ENCODE results near the gene PDE8B. TPM values are rescaled to one million over a fixed set of nuclear protein-coding genes. Genes with fewer than 3 reads are reported as not detected.

PDE8B gene
- total and polyA plus RNA-seq, 2 donors from 2014 or later = 3.7 to 4.5 TPM

DNA sequence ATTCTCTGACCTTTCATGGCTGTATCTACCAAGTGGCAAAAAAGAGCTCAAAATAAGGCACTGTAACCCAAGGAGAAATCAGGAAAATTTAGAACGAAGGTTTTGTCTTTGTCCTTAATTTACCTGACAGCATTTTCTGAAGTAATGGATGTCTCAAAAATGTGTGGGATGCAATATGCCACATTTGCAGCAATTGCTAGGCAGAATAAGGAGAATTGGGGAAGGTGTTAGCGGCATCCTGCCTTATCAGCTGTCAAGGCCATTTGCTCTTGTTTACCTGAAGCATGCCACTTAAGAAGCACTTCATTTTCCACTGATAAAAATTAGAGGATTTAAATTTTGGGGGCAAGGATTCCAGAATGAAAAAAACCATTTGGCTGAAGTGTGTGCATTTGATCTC lies 39.0 kb downstream of the PDE8B start:
- intact Hi-C loops (cut with DNase I) = no loop called here
- H3K27me3 ChIP-seq (ENCODE audit: control insufficient read depth, insufficient read depth, low read length) = no peaks in the 10 kb centered on the region
- no peak overlapping the region for H3K9ac ChIP-seq (ENCODE audit: low read length in 3 of 3)
- no peaks in the 10 kb centered on the region for H3K9me3 ChIP-seq (ENCODE audit: control insufficient read depth in 2 of 3, insufficient read depth in 1 of 3, low read length in 3 of 3)
- FAIRE-seq (no peak), DNase-seq (no peak)
- TF ChIP-seq, protein P1, sequence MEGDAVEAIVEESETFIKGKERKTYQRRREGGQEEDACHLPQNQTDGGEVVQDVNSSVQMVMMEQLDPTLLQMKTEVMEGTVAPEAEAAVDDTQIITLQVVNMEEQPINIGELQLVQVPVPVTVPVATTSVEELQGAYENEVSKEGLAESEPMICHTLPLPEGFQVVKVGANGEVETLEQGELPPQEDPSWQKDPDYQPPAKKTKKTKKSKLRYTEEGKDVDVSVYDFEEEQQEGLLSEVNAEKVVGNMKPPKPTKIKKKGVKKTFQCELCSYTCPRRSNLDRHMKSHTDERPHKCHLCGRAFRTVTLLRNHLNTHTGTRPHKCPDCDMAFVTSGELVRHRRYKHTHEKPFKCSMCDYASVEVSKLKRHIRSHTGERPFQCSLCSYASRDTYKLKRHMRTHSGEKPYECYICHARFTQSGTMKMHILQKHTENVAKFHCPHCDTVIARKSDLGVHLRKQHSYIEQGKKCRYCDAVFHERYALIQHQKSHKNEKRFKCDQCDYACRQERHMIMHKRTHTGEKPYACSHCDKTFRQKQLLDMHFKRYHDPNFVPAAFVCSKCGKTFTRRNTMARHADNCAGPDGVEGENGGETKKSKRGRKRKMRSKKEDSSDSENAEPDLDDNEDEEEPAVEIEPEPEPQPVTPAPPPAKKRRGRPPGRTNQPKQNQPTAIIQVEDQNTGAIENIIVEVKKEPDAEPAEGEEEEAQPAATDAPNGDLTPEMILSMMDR (IDR thresholded peaks at IDR 0.05; ENCODE audit: borderline replicate concordance, extremely low read depth, insufficient read depth) = no peak
- H3K4me3 ChIP-seq (ENCODE audit: low read length in 3 of 3) = no peak overlapping the region
- no peaks in the 10 kb centered on the region for H3K36me3 ChIP-seq (ENCODE audit: control insufficient read depth in 2 of 3, insufficient read depth in 3 of 3, low read length in 3 of 3)
- no peak overlapping the region for H3K27ac ChIP-seq (ENCODE audit: low read depth in 2 of 2, low read length in 2 of 2)
- no peaks in the 10 kb centered on the region for H3K4me1 ChIP-seq (ENCODE audit: control insufficient read depth in 2 of 3, insufficient read depth in 2 of 3, low read depth in 1 of 3, low read length in 3 of 3)

DNA sequence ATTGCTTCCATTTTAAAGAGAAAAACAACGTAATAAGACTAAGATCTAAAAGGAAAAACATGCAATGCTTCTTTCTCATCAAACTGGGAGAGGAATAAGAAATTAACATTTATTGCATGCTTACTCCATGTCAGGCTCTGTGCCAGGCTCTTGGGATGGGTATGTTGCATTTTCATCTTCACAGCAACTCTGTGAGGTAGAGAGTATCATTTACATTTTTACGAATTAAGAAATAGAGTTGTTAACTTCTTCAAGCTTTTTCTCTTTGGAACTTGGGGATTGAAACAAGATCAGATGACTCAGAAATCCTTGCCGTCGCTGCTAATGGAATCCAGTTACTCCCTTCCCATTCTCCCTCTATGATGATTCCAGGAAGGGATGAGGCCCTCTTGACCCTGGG lies 39.5 kb downstream of the PDE8B start:
- Histone ChIP-seq H3K27me3 (ENCODE audit: control insufficient read depth, insufficient read depth, low read length) (no peaks in the 10 kb centered on the region), H3K9ac (ENCODE audit: low read length in 3 of 3) (no peak overlapping the region), H3K9me3 (ENCODE audit: control insufficient read depth in 2 of 3, insufficient read depth in 1 of 3, low read length in 3 of 3) (no peaks in the 10 kb centered on the region), H3K36me3 (ENCODE audit: control insufficient read depth in 2 of 3, insufficient read depth in 3 of 3, low read length in 3 of 3) (no peaks in the 10 kb centered on the region), H3K27ac (ENCODE audit: low read depth in 2 of 2, low read length in 2 of 2) (no peak overlapping the region), H3K4me1 (ENCODE audit: control insufficient read depth in 2 of 3, insufficient read depth in 2 of 3, low read depth in 1 of 3, low read length in 3 of 3) (no peaks in the 10 kb centered on the region), H3K4me3 (ENCODE audit: low read length in 3 of 3) (no peak overlapping the region)
- DNase-seq (no peak), FAIRE-seq (no peak)
- intact Hi-C loops (cut with DNase I) = no loop called here
- TF ChIP-seq, protein P1 (IDR thresholded peaks at IDR 0.05; ENCODE audit: borderline replicate concordance, extremely low read depth, insufficient read depth) = no peak

DNA sequence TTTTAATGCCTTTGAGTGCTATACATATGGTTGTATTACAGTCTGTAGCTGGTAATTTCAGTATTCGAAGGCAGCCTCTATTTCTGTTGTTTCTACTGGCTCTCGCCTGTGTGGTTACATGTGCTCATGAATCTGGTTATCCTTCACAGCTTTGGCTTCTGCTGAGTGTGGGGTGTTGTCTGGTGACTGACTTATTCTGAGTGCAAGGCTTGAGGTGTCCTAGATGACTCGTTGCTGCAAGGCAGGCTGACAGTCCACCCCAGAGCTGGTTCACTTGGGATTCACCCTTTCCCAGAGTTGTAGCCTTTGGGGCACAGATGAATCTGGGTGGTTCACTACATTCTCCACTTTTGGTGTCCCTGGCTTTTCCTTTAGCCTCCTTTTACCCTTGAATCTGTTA lies 41.4 kb downstream of the PDE8B start:
- H3K27me3 ChIP-seq (ENCODE audit: control insufficient read depth, insufficient read depth, low read length) = no peaks in the 10 kb centered on the region

More for the DNA sequence above, 41.4 kb downstream of the PDE8B start:
- intact Hi-C loops (cut with DNase I) = no loop called here
- TF ChIP-seq, protein P1 (IDR thresholded peaks at IDR 0.05; ENCODE audit: borderline replicate concordance, extremely low read depth, insufficient read depth) = no peak
- Histone ChIP-seq H3K4me1 (ENCODE audit: control insufficient read depth in 2 of 3, insufficient read depth in 2 of 3, low read depth in 1 of 3, low read length in 3 of 3) (no peaks in the 10 kb centered on the region), H3K27ac (ENCODE audit: low read depth in 2 of 2, low read length in 2 of 2) (no peak overlapping the region), H3K9ac (ENCODE audit: low read length in 3 of 3) (no peak overlapping the region), H3K9me3 (ENCODE audit: control insufficient read depth in 2 of 3, insufficient read depth in 1 of 3, low read length in 3 of 3) (no peaks in the 10 kb centered on the region), H3K4me3 (ENCODE audit: low read length in 3 of 3) (no peak overlapping the region), H3K36me3 (ENCODE audit: control insufficient read depth in 2 of 3, insufficient read depth in 3 of 3, low read length in 3 of 3) (no peaks in the 10 kb centered on the region)
- FAIRE-seq = no peak
- DNase-seq = no peak

All from kidney (tissue), 14 donors.